ENCODE measurements around the gene SERPINB1. TPM values are rescaled to one million over a fixed set of nuclear protein-coding genes. Genes with fewer than 3 reads are reported as not detected.

The SERPINB1 gene
- total RNA-seq, 1 experiment from 2014 or later = 73.2 TPM

- peak overlapping the region; percentile 13; the same call in 1 of the 2 replicates for H3K4me2 ChIP-seq (ENCODE audit: low read length)
- peak; percentile 75 for DNase-seq (ENCODE audit: low read depth, low spot score)
- H3K9me2 ChIP-seq (ENCODE audit: insufficient read depth) = no peaks in the 10 kb centered on the region
- peak overlapping the region; percentile 14; the same call in 1 of the 2 replicates for H3K27ac ChIP-seq (ENCODE audit: low read depth, low read length)
- peak; percentile 89 for ATAC-seq
- H2AFZ ChIP-seq (ENCODE audit: low read depth, low read length, poor library complexity, severe bottlenecking) = no peak overlapping the region
- peaks cover 7% of the 10 kb centered on the region; the same call in 1 of the 2 replicates for H3K79me2 ChIP-seq (ENCODE audit: insufficient read depth, low read length)
- H3K4me3 ChIP-seq (replicated peaks in 1 of 2; ENCODE audit: low read depth in 1 of 2, low read length in 2 of 2) = no peak overlapping the region
- peaks cover 0 to 6% of the 10 kb centered on the region in 2 experiments; a peak in 1 of 4 replicates for H3K36me3 ChIP-seq (ENCODE audit: control insufficient read depth in 1 of 2, insufficient read depth in 2 of 2, low read length in 2 of 2)
- H3K4me1 ChIP-seq (ENCODE audit: control insufficient read depth in 1 of 2, insufficient read depth in 2 of 2, low read length in 2 of 2) = peaks cover 13 to 61% of the 10 kb centered on the region in 2 experiments; a peak in 3 of 4 replicates
- H3K9me3 ChIP-seq (ENCODE audit: control insufficient read depth in 1 of 2, insufficient read depth in 1 of 2, low read depth in 1 of 2, low read length in 2 of 2) = no peaks in the 10 kb centered on the region
- H4K20me1 ChIP-seq (ENCODE audit: insufficient read depth) = no peaks in the 10 kb centered on the region
- H3K9ac ChIP-seq (ENCODE audit: low read length) = no peak overlapping the region
- RAD21 ChIA-PET (ENCODE audit: low non-redundant PET in 1 of 2, low total read pairs in 2 of 2, uncharacterized antibody in 2 of 2, unreplicated experiment in 2 of 2) = interaction anchor here (0.7 to 1.9 kb wide), 16 partner anchors 49 to 265 kb away, joined by 3 to 9 read pairs (median 4); partner anchors contain the start of genes SERPINB1 (in 1 of the 2) and SERPINB9 (in 1 of the 2)
- peak; percentile 99 for TF ChIP-seq RAD21 (IDR thresholded peaks at IDR 0.05; ENCODE audit: low read depth)
- peak; percentile 82 to 91 (median 86) for TF ChIP-seq CTCF (IDR thresholded peaks at IDR 0.05 in 2 of 3, conservative IDR thresholded peaks at IDR 0.05 in 1 of 3; ENCODE audit: borderline replicate concordance in 1 of 3, insufficient read depth in 1 of 3, low read depth in 2 of 3, low read length in 2 of 3)
- no peak for TF ChIP-seq JUND (IDR thresholded peaks at IDR 0.05)
- BruUV-seq (replicated peaks) = no TSS peak
- no peaks in the 10 kb centered on the region for H3K27me3 ChIP-seq (ENCODE audit: insufficient read depth, low read length)
- POLR2A ChIA-PET = interaction anchor here (0.7 to 1.8 kb wide), 17 partner anchors 14 to 282 kb away, joined by 3 to 18 read pairs (median 4); partner anchors contain the start of genes SERPINB1 and WRNIP1
- CTCF ChIA-PET = interaction anchor here (0.6 to 2.6 kb wide), 41 partner anchors 8 to 276 kb away, joined by 3 to 50 read pairs (median 4); partner anchors contain the start of genes NQO2, SERPINB1 and WRNIP1
- intact Hi-C loops (cut with micrococcal nuclease) = loop anchor here (1.0 to 5.0 kb wide), 7 partner anchors 48 to 266 kb away; no protein-coding TSS in a partner anchor
These were observed 50.8 kb downstream of the SERPINB1 start for GRCh38 chr6:2790588-2791449.

GRCh38 chr6:2786269-2786668, 55.4 kb downstream of the SERPINB1 start:
- no peak for DNase-seq (ENCODE audit: low read depth, low spot score)
- Histone ChIP-seq H3K27ac (ENCODE audit: low read depth, low read length) (no peak overlapping the region), H3K9me2 (ENCODE audit: insufficient read depth) (no peaks in the 10 kb centered on the region), H3K4me3 (replicated peaks in 1 of 2; ENCODE audit: low read depth in 1 of 2, low read length in 2 of 2) (no peak overlapping the region), H2AFZ (ENCODE audit: low read depth, low read length, poor library complexity, severe bottlenecking) (no peak overlapping the region), H3K4me1 (ENCODE audit: control insufficient read depth in 1 of 2, insufficient read depth in 2 of 2, low read length in 2 of 2) (peaks cover 4 to 27% of the 10 kb centered on the region in 2 experiments; a peak in 2 of 4 replicates), H4K20me1 (ENCODE audit: insufficient read depth) (no peaks in the 10 kb centered on the region), H3K9me3 (ENCODE audit: control insufficient read depth in 1 of 2, insufficient read depth in 1 of 2, low read depth in 1 of 2, low read length in 2 of 2) (no peaks in the 10 kb centered on the region), H3K9ac (ENCODE audit: low read length) (no peak overlapping the region), H3K4me2 (ENCODE audit: low read length) (no peak overlapping the region), H3K27me3 (ENCODE audit: insufficient read depth, low read length) (no peaks in the 10 kb centered on the region), H3K79me2 (ENCODE audit: insufficient read depth, low read length) (peaks cover 50% of the 10 kb centered on the region; the same call in 1 of the 2 replicates), H3K36me3 (ENCODE audit: control insufficient read depth in 1 of 2, insufficient read depth in 2 of 2, low read length in 2 of 2) (peaks cover 21 to 23% of the 10 kb centered on the region in 2 experiments; a peak in 3 of 4 replicates)
- intact Hi-C loops (cut with micrococcal nuclease) = no loop called here
- BruUV-seq (replicated peaks) = no TSS peak
- ChIA-PET POLR2A (no interaction called here), CTCF (no interaction called here), RAD21 (ENCODE audit: low non-redundant PET in 1 of 2, low total read pairs in 2 of 2, uncharacterized antibody in 2 of 2, unreplicated experiment in 2 of 2) (no interaction called here)
- no peak for ATAC-seq
- no peak for TF ChIP-seq CEBPB (IDR thresholded peaks at IDR 0.05; ENCODE audit: low read depth)
- TF ChIP-seq JUND (IDR thresholded peaks at IDR 0.05) = no peak
- no peak for TF ChIP-seq FOSL1 (IDR thresholded peaks at IDR 0.05; ENCODE audit: low read depth)
- TF ChIP-seq EGR1 (IDR thresholded peaks at IDR 0.05; ENCODE audit: low read depth) = no peak
- no peak for TF ChIP-seq ATF3 (IDR thresholded peaks at IDR 0.05)
- TF ChIP-seq EZH2 (IDR thresholded peaks at IDR 0.05) = no peak
